ENCODE results near the gene ST6GALNAC3.

The ST6GALNAC3 gene

DNA sequence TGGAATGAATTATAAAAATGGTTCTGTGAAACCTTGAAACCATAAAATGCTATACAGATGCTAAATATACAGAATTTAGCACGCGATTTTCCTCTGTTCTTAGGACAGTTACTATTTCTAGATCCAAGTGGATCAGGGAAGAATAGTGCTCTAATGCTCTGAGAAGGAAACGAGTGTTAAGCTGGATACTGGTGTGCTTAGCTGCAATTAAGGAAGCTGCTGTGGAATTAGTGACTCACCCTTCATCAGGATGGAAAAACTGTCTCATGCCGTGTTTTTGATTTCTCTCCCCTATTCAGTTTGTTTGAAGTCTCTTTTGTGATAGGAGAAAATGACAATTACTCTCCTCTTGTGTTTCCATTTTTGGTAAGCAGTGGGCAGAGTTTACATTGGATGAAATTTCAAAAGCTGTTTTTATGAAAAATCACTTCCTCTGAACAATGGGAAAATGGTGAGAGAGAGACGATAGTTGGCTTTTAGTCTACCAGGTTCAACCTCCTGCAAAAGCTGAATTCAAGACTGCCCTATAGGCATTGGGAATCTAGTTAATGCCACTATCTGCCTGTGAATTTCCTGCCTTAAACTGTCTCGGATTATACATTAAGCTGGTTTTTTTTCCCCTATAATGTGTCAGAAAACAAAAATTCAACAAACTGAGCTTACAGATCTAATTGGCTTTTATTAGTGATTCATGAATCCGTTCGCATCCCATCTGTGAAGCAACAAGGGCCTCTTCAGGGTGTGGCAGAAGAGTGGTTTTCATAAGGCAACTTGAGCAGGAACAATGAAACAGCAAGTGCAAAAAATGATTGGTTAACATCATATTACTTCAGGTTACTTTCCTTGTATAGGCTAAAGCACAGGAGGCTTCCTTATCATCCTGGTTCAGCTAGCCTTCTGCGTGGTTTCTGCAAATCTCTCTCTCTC lies 179.8 kb downstream of the ST6GALNAC3 start:
- Histone ChIP-seq H3K9me3 (ENCODE audit: control insufficient read depth, insufficient read depth, low read length) (no peaks in the 10 kb centered on the region), H3K4me3 (ENCODE audit: low read length) (no peak overlapping the region), H3K27me3 (ENCODE audit: control insufficient read depth, insufficient read depth, low read length) (no peaks in the 10 kb centered on the region), H3K36me3 (ENCODE audit: control insufficient read depth, insufficient read depth, low read length) (no peaks in the 10 kb centered on the region), H3K27ac (ENCODE audit: low read length) (no peak overlapping the region), H3K4me1 (ENCODE audit: control insufficient read depth, insufficient read depth, low read length) (peaks cover 4% of the 10 kb centered on the region; the same call in 1 of the 2 replicates)
- DNase-seq (ENCODE audit: low read depth, low spot score) = no peak
- no CpG with 5 or more reads among the region's 9 CpGs for WGBS (ENCODE audit: insufficient coverage, insufficient read length)

DNA sequence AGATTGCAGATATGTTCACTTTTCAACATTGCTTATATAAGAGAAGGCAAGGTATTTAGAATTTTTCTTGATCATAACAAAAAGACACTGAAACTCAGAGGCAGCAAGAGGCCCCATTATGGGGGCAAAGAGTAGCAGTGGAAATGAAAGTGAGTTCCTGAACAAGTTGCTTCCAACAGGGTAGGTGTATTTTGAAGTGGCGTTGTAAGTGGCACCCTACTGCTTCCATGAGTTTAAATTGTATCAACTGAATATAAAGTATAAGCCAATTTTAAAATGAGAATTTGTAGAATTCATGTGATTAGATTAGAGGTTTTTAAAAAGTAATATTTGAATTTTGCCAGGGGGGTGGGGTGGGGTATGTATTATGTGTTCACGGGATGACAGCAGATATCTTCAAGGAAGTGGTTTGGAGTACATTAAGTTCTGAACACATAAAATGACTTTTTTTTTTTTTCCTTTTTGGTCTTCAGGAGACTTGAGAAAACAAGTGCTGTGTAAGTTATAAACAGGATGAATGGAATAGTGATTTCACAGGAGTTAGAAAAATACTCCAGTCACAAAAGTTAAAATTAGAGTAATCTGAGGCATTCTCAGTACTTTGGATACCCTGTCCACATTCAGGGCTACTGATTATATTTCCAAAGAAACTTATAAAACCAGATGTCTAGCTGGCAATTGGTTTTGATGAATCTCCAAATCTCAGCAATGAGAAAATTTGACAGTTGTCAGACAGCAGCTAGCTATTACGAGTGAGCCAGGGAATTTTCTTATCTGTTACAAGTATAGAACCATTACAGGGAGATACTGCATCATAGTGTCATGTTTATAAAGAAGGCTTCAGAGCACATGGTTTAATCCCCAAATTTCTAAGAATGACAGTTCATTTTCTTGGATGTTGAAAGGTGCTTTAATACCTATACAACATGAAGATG lies 182.0 kb downstream of the ST6GALNAC3 start:
- peaks cover 2% of the 10 kb centered on the region; the same call in 1 of the 2 replicates for H3K4me1 ChIP-seq (ENCODE audit: control insufficient read depth, insufficient read depth, low read length)
- DNase-seq (ENCODE audit: low read depth, low spot score) = no peak
- H3K27ac ChIP-seq (ENCODE audit: low read length) = no peak overlapping the region
- H3K27me3 ChIP-seq (ENCODE audit: control insufficient read depth, insufficient read depth, low read length) = no peaks in the 10 kb centered on the region
- no peaks in the 10 kb centered on the region for H3K36me3 ChIP-seq (ENCODE audit: control insufficient read depth, insufficient read depth, low read length)
- no peak overlapping the region for H3K4me3 ChIP-seq (ENCODE audit: low read length)
- WGBS (ENCODE audit: insufficient coverage, insufficient read length) = 100% methylated on average over 1 of the region's 3 CpGs
- no peaks in the 10 kb centered on the region for H3K9me3 ChIP-seq (ENCODE audit: control insufficient read depth, insufficient read depth, low read length)

DNA sequence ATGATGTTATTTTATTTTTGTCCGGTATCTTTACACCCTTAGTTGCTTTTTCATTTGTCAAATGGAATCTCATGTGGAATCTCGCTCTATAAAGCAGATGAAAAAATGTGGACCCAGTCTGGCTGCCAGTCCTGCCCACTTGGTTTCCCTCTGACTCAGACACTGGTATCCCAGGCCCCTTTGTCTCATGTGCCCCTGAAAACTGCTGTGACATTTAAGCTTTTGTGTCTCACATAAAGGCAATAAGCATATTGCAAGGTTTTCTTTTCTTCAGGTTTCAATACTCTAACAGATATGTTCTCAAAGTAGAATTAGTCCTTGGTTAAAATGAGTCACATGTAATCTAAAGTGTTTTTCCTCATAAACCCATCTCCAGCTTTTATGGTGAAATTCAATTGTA lies 183.3 kb downstream of the ST6GALNAC3 start:
- peaks cover 2% of the 10 kb centered on the region; the same call in 1 of the 2 replicates for H3K4me1 ChIP-seq (ENCODE audit: control insufficient read depth, insufficient read depth, low read length)
- no peak overlapping the region for H3K4me3 ChIP-seq (ENCODE audit: low read length)
- no CpG with 5 or more reads among the region's 2 CpGs for WGBS (ENCODE audit: insufficient coverage, insufficient read length)
- H3K9me3 ChIP-seq (ENCODE audit: control insufficient read depth, insufficient read depth, low read length) = no peaks in the 10 kb centered on the region
- no peak for DNase-seq (ENCODE audit: low read depth, low spot score)
- no peaks in the 10 kb centered on the region for H3K36me3 ChIP-seq (ENCODE audit: control insufficient read depth, insufficient read depth, low read length)
- no peak overlapping the region for H3K27ac ChIP-seq (ENCODE audit: low read length)
- no peaks in the 10 kb centered on the region for H3K27me3 ChIP-seq (ENCODE audit: control insufficient read depth, insufficient read depth, low read length)

DNA sequence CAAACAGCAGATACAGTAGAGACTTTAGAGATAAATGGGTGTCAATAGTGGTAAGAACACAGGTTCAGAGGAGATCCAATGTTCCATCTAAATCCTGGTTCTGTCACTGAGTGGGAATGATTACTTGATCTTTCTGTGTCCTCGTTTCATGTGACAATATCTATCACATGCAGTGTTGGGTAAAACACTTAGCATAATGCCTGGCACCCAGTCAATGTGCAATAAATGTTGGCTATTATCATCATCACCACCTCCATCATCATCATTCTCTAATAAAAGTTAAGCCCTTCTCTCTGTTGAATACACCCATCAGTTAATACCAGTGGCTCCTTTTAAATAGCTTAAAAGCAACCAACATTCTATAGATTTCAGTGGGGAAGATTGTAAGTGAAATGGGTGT lies 184.7 kb downstream of the ST6GALNAC3 start:
- no peak for DNase-seq (ENCODE audit: low read depth, low spot score)
- Histone ChIP-seq H3K27me3 (ENCODE audit: control insufficient read depth, insufficient read depth, low read length) (no peaks in the 10 kb centered on the region), H3K27ac (ENCODE audit: low read length) (no peak overlapping the region), H3K9me3 (ENCODE audit: control insufficient read depth, insufficient read depth, low read length) (no peaks in the 10 kb centered on the region), H3K36me3 (ENCODE audit: control insufficient read depth, insufficient read depth, low read length) (no peaks in the 10 kb centered on the region), H3K4me1 (ENCODE audit: control insufficient read depth, insufficient read depth, low read length) (no peaks in the 10 kb centered on the region), H3K4me3 (ENCODE audit: low read length) (no peak overlapping the region)
- WGBS (ENCODE audit: insufficient coverage, insufficient read length) = no CpG with 5 or more reads among the region's 1 CpG

DNA sequence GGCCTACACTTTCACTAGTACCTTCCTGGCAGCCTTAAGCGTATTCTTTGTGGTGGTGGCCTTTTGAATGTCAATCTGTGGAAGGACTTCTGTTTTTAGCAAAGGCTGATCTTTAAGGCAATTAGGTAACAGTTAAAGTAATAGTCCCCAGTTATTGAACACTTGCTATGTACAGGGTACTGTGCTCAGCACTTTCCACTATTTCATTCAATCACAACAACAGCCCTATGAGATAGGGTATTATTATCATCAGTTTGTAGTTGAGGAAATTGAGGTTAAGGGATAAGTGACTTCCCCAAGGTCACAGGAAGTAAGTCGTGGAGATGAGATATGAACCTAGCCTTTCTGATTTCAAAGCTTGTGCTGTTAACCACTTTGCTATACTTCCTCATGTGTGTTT lies 185.7 kb downstream of the ST6GALNAC3 start:
- Histone ChIP-seq H3K36me3 (ENCODE audit: control insufficient read depth, insufficient read depth, low read length) (no peaks in the 10 kb centered on the region), H3K9me3 (ENCODE audit: control insufficient read depth, insufficient read depth, low read length) (no peaks in the 10 kb centered on the region), H3K4me3 (ENCODE audit: low read length) (no peak overlapping the region), H3K4me1 (ENCODE audit: control insufficient read depth, insufficient read depth, low read length) (no peaks in the 10 kb centered on the region), H3K27ac (ENCODE audit: low read length) (no peak overlapping the region), H3K27me3 (ENCODE audit: control insufficient read depth, insufficient read depth, low read length) (no peaks in the 10 kb centered on the region)
- no CpG with 5 or more reads among the region's 2 CpGs for WGBS (ENCODE audit: insufficient coverage, insufficient read length)
- DNase-seq (ENCODE audit: low read depth, low spot score) = no peak

DNA sequence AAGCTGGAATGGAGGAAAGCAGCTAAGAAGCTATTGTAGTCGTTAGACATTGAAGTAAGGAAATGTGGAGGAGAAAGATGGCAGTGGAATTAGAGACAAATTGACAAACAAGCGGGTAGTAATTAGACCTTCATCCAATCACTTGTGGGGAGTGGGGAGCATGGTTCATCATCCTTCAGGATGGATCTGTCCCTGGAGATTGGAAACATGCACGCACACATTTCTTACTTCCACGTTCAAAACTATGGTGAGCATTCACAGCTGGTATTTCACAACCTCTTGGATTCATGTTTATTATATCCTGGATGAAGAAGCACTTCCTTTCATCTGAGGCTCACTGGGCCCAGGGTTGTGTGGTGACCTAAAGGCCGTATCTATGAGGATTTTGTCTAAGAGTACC lies 188.1 kb downstream of the ST6GALNAC3 start:
- H3K4me1 ChIP-seq (ENCODE audit: control insufficient read depth, insufficient read depth, low read length) = no peaks in the 10 kb centered on the region
- WGBS (ENCODE audit: insufficient coverage, insufficient read length) = no CpG with 5 or more reads among the region's 5 CpGs
- no peak overlapping the region for H3K27ac ChIP-seq (ENCODE audit: low read length)
- DNase-seq (ENCODE audit: low read depth, low spot score) = no peak
- no peaks in the 10 kb centered on the region for H3K36me3 ChIP-seq (ENCODE audit: control insufficient read depth, insufficient read depth, low read length)
- H3K4me3 ChIP-seq (ENCODE audit: low read length) = no peak overlapping the region
- H3K9me3 ChIP-seq (ENCODE audit: control insufficient read depth, insufficient read depth, low read length) = no peaks in the 10 kb centered on the region
- no peaks in the 10 kb centered on the region for H3K27me3 ChIP-seq (ENCODE audit: control insufficient read depth, insufficient read depth, low read length)

DNA sequence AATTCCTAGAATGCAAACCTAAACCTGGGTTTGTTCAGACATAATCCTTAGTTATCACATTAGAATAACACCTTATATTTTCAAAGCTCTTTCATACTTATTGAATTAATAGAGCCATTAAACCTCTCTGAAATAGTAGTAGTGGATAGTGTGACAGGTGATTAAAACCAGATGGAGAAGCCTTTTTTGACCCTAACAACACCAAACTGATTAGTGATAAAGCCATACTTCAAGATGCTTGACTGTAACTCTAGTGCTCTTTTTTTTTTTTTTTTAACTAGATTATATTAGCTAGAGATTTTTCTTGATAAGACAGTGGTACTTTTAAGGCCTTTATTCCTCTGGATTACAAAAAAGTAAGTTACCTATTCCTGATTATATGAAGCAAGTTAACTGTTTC lies 190.1 kb downstream of the ST6GALNAC3 start:
- Histone ChIP-seq H3K27ac (ENCODE audit: low read length) (no peak overlapping the region), H3K36me3 (ENCODE audit: control insufficient read depth, insufficient read depth, low read length) (no peaks in the 10 kb centered on the region), H3K9me3 (ENCODE audit: control insufficient read depth, insufficient read depth, low read length) (no peaks in the 10 kb centered on the region), H3K4me3 (ENCODE audit: low read length) (no peak overlapping the region), H3K27me3 (ENCODE audit: control insufficient read depth, insufficient read depth, low read length) (no peaks in the 10 kb centered on the region), H3K4me1 (ENCODE audit: control insufficient read depth, insufficient read depth, low read length) (no peaks in the 10 kb centered on the region; the same call in 1 of the 2 replicates)
- DNase-seq (ENCODE audit: low read depth, low spot score) = no peak

DNA sequence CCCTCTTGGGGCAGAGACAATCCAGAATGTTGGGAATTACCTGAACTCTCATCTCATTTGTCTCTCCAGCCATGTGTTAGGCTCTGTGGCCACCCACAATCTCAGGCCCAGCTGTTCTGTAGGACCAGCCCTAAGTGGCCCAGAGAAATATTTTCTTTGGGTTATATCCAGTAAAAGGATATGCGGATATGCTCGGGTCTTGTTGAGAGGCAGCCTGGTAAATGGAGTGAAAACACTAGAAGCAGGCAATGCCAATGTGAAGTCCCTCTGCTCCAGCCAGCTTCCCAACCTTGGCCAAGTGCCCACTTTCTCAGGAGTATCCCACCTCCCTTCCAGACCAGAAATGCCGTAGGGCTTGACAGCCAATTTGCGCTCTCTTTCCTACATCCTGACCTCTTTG lies 192.2 kb downstream of the ST6GALNAC3 start:
- no CpG with 5 or more reads among the region's 4 CpGs for whole genome bisulfite sequencing (ENCODE audit: insufficient coverage, insufficient read length)
- H3K4me3 ChIP-seq (ENCODE audit: low read length) = no peak overlapping the region
- DNase-seq (ENCODE audit: low read depth, low spot score) = no peak
- H3K27me3 ChIP-seq (ENCODE audit: control insufficient read depth, insufficient read depth, low read length) = no peaks in the 10 kb centered on the region
- H3K9me3 ChIP-seq (ENCODE audit: control insufficient read depth, insufficient read depth, low read length) = no peaks in the 10 kb centered on the region
- no peaks in the 10 kb centered on the region for H3K36me3 ChIP-seq (ENCODE audit: control insufficient read depth, insufficient read depth, low read length)
- no peaks in the 10 kb centered on the region; the same call in 1 of the 2 replicates for H3K4me1 ChIP-seq (ENCODE audit: control insufficient read depth, insufficient read depth, low read length)
- H3K27ac ChIP-seq (ENCODE audit: low read length) = no peak overlapping the region

DNA sequence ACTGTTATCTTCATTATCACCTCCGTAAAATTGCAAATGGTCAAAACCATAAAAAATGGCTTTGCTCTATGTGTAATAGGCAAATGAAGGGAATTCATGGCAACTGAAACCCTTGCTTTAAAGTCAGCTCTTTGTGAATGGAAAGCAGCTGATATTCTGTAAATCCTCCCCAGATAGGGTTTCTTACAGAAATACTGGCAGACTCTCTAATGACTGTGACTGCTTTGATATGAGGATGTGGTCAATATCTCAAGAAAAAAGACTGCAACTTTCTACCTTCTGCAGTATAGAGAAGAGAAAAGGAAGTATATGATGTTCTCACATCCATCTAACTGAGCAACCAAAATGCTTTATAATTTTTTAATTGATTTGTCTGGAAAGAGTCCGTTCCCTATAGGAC lies 193.1 kb downstream of the ST6GALNAC3 start:
- Histone ChIP-seq H3K27ac (ENCODE audit: low read length) (no peak overlapping the region), H3K36me3 (ENCODE audit: control insufficient read depth, insufficient read depth, low read length) (no peaks in the 10 kb centered on the region), H3K9me3 (ENCODE audit: control insufficient read depth, insufficient read depth, low read length) (no peaks in the 10 kb centered on the region), H3K4me3 (ENCODE audit: low read length) (no peak overlapping the region), H3K4me1 (ENCODE audit: control insufficient read depth, insufficient read depth, low read length) (no peaks in the 10 kb centered on the region; the same call in 1 of the 2 replicates), H3K27me3 (ENCODE audit: control insufficient read depth, insufficient read depth, low read length) (no peaks in the 10 kb centered on the region)
- no CpG with 5 or more reads among the region's 2 CpGs for WGBS (ENCODE audit: insufficient coverage, insufficient read length)
- no peak for DNase-seq (ENCODE audit: low read depth, low spot score)

DNA sequence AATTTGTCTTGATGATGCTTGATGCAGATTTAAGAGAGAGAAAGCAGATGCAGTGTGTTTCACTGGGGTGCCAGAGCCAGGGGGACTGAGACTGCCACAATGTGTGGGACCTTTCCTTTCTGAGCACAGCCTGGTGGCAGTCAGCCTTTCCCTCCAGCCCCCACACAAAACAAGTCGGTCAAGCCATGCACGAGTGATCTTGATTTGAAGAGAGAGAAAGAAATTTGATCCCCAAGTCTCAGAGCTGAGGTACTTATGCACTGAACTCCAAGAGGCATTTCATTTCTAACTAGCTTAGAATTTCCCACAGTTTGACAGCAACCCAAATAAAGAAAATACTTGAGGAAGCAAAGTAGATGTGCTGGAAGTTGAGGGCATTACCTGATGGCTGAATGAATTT lies 193.8 kb downstream of the ST6GALNAC3 start:
- no peaks in the 10 kb centered on the region; the same call in 1 of the 2 replicates for H3K4me1 ChIP-seq (ENCODE audit: control insufficient read depth, insufficient read depth, low read length)
- no peak overlapping the region for H3K4me3 ChIP-seq (ENCODE audit: low read length)
- no peak for DNase-seq (ENCODE audit: low read depth, low spot score)

More for the DNA sequence above, 193.8 kb downstream of the ST6GALNAC3 start:
- no CpG with 5 or more reads among the region's 2 CpGs for WGBS (ENCODE audit: insufficient coverage, insufficient read length)
- H3K36me3 ChIP-seq (ENCODE audit: control insufficient read depth, insufficient read depth, low read length) = no peaks in the 10 kb centered on the region
- H3K27me3 ChIP-seq (ENCODE audit: control insufficient read depth, insufficient read depth, low read length) = no peaks in the 10 kb centered on the region
- no peak overlapping the region for H3K27ac ChIP-seq (ENCODE audit: low read length)
- no peaks in the 10 kb centered on the region for H3K9me3 ChIP-seq (ENCODE audit: control insufficient read depth, insufficient read depth, low read length)
